Measurements from ENCODE around the gene GLI3.

- no peak for TF ChIP-seq CTCF (IDR thresholded peaks at IDR 0.05)
- TF ChIP-seq POLR2A (IDR thresholded peaks at IDR 0.05) = no peak
Observed at GRCh38 chr7:42105554-42106358, 131.3 kb downstream of the GLI3 start.
